GM19372 (cell line): ENCODE data around the gene NTSR1.

Experiments
- ATAC-seq: cut with Tn5 transposase; IDR thresholded peaks from one replicate; pipeline ENCODE4 v1.9.1; 2021; ENCODE audit warnings: mild to moderate bottlenecking, low read depth, moderate library complexity; ENCODE audit not compliant: unreplicated experiment

Gene NTSR1

DNA sequence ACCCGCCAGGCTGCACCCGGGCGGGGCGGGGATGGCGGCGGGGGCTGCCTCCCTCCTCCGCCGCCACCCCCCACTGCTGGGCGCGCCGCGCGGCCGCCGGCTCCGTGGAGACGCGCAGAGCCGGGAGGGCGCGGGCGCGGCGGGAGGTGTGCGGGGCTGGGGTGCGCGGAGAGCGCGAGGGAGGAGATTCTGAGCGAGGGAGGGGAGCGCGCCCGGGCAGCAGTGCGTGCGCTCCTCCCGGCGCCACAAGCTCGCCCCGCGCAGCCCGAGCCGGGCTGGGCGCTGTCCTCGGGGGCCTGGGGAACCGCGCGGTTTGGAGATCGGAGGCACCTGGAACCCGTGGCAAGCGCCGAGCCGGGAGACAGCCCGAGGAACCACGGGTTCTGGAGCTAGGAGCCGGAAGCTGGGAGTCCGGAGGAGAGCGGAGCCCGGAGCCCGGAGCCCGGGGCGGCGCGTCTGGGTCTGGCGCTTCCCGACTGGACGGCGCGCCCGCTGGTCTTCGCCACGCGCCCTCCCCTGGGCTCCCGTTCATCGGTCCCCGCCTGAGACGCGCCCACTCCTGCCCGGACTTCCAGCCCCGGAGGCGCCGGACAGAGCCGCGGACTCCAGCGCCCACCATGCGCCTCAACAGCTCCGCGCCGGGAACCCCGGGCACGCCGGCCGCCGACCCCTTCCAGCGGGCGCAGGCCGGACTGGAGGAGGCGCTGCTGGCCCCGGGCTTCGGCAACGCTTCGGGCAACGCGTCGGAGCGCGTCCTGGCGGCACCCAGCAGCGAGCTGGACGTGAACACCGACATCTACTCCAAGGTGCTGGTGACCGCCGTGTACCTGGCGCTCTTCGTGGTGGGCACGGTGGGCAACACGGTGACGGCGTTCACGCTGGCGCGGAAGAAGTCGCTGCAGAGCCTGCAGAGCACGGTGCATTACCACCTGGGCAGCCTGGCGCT, at the start of gene NTSR1:
Gene NTSR1 (plus strand): TSS at position 246 of the 946 bp plus-strand sequence. CDS start 372 bp downstream, at position 618.
- ATAC-seq, result no peak

DNA sequence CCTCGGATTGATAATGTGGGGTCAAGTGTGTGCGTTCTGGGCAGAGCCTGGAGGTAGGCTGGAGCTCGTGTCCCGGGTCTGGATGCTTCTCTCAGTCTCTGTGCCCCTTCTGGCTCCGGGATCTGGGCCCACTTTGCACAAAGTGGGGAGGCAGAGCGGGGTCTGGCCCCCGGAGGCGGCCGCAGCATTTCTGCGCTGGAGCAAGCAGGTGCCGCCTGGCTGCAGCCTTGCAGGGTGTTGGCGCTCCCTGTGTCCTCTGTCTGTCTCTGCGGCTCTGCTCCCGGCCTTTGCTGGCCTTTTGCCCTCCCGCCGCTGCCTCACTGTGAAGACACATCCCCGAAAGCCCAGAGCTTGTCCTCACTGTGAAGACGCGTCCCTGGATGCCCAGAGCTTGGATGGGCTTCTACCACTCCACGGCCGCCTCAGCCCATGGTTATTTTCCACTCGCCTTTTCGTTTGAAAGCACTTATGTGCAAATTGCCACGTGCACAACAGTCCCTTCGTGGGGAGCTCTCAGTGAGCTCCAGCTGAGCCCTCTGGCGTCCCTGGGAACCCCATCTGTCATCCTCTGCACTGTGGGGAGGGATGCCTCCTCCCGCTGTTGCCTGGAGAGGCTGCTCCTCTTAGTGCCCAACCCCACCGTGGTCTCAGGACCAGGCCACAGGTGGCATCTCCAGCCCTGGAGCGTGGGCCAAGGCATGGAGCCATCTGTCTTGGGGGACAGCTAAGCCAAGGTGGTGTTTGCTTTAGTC, 49.0 kb upstream of the NTSR1 start:
- ATAC-seq, result no peak

DNA sequence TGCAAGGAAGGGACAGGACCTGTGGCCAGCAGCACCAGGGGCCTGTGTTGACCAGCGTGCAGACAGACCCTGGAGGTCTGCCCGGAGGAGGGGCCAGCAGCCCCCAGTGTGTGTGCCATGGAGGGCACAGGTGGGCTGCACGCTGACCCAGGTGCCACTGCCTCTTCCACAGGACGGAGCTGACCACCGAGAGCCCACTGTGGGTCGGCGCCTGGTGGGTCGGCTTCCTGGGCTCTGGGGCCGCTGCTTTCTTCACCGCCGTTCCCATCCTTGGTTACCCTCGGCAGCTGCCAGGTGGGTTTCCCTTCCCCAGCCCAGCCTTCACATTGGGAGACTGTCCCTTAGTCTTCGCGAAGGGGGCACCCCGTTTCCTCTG, 48.4 kb upstream of the NTSR1 start:
- no peak for ATAC-seq

DNA sequence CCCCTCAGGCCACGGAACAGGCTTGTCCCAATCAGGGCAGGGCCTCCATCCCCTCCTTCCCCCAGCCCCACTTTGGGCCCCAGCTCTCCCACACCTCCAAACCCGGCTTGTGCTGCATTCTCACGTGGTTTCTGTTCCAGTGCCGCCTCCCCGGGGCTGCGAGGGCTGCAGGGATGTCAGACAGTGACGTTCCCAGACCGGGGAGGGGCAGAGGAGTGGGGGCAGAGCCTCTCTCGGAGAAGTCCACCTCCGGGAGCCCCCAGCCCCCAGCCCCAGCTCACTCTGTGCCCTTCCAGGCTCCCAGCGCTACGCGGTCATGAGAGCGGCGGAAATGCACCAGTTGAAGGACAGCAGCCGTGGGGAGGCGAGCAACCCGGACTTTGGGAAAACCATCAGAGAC, 47.9 kb upstream of the NTSR1 start:
- ATAC-seq, result no peak

DNA sequence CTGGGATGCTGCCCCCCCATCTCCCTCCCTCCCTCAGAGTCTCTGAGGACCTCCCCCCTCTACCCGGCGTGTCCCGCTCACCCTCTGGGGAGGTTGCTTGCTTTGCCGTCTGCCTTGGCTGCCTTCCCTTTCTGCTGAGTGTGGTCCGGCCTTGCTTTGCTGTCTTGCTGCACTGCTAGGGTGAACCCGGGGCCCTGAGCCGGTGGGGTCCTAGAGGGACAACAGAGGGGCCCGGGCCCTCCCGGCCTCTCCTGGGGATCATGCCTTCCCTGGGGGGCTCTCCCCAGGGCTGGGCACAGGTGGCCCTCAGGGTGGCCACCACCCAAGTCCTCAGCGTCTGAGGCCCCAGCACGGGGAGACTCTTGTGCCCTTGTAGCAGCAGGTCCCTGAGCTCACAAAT, 47.0 kb upstream of the NTSR1 start:
- ATAC-seq, result no peak

DNA sequence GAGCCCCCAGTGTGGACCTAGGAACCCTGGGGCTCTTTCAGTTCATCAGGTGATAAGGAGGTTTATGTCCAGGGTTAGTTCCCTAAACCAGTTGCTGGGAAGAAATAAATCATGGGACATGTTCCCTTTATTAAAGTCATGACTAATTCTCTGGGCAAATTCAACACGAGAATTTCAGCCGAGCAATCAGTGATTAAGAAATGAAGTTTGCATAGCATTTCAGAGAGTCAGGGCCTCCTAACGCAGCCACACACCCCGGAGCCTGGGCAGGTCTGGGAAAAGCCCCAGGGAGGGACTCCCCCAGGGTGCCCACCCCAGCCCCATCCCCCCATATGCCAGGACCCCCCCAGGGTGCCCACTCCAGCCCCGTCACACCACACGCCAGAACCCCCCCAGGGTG, 46.2 kb upstream of the NTSR1 start:
- ATAC-seq, result no peak

DNA sequence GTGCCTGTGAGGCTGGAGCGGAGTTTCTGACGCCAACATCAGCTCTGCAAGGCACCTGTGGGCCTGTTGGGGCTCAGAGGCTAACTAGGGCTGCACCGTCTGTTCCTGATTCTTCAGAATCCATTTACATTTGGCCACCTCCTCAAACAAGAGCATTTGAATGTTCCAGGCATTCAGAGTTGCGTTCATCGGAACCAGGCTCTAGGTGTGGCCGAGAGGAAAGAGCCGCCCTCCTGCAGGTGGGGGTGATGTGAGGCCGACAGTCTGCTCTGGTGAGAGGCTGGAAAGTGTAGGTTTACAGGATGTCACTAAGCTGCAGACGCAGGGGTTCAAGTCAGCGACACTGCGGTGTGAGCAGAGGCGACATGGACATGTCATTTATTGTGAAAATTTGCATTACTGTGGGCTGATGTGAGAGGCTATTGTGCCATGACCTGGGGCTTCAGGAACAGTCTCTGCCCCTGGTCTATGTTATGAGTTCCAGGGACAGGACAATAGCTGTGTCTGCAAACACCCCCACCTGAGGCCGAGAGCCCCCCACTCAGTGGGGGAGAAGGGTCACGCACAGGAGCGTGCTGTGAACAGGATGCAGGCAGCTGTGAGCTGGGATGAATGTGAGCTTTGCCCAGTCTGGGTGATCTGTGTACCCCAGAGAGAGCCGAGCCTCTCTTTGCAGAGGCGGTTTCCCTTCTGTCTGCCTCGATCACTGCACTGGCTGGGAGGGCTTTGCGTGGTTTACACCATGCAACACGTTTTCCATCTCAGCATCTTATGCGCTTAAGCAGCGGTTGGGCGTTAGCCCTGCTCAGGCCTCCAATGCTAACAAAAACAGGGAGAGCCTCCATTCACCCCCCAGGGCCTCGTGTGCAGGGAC, 45.3 kb upstream of the NTSR1 start:
- ATAC-seq, result no peak

DNA sequence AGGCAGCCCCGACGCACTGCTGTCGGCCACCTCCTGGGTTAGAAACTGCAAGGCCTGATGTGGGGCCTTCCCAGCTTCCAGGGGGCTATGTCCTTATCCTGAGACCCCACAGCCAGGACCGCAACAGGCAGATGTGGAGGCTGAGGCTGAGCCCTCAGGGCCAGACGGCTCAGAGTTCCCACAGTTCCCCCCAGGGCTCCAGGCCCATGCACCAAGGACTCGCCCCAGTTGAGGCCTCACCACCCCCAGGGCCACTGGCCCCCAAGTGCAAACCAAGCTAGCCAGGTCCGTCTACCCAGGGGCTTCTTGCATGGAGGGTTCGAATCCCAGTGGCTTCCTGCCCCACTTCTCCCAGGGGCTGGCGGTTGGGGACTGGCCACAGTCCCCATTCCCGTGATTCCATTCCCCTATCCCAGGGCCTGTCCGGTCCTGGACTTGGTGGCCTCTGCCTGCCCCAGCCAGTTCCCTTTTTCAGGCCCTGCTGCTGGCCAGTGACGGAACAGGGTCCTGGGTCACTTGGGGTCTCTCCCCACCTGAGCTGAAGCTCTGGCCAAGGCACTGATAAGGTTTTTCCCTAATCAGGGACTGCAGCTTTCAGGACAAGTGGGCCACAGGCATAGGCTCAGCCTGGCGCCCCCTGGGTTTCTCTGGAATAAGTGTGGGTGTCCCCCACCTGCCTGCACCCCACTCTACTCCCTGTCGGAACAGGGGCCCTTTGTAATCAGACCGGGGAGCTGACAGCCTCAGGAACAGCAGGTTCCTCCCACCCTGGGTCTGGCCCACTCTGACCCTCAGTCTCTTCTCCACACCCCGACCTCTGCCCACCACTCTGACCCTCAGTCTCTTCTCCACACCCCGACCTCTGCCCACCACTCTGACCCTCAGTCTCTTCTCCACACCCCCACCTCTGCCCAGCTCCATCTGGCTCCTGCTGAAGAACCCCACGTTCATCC, 44.3 kb upstream of the NTSR1 start:
- no peak for ATAC-seq

DNA sequence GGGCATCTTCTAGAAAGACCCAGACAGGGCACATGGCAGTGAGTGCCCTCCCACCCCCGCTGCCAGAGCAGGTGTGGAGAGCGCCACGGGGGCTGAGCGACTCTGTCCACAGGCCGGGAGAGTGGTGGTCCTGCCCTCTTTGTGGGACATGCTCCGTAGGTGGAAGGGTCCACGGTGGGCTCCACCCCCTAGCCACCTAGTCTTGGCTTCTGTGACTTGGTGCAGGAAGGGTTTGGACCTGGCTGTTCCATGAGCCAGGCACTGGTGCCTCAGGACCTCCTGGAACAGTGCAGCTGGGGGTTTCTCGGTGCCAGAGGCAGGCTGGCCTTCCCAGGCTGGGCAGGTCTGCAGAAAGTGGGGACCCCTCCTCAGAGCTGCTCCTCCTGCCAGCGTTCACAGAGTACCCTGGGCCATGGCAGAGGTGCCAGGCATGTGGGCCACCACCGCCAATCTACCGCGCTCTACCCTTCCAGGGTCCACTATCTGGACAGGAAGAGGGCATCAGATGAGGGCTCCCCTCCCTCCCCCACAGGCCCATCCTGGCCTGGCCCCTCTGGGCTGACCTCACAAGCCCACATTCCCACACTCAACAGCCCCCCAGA, 43.4 kb upstream of the NTSR1 start:
- no peak for ATAC-seq

DNA sequence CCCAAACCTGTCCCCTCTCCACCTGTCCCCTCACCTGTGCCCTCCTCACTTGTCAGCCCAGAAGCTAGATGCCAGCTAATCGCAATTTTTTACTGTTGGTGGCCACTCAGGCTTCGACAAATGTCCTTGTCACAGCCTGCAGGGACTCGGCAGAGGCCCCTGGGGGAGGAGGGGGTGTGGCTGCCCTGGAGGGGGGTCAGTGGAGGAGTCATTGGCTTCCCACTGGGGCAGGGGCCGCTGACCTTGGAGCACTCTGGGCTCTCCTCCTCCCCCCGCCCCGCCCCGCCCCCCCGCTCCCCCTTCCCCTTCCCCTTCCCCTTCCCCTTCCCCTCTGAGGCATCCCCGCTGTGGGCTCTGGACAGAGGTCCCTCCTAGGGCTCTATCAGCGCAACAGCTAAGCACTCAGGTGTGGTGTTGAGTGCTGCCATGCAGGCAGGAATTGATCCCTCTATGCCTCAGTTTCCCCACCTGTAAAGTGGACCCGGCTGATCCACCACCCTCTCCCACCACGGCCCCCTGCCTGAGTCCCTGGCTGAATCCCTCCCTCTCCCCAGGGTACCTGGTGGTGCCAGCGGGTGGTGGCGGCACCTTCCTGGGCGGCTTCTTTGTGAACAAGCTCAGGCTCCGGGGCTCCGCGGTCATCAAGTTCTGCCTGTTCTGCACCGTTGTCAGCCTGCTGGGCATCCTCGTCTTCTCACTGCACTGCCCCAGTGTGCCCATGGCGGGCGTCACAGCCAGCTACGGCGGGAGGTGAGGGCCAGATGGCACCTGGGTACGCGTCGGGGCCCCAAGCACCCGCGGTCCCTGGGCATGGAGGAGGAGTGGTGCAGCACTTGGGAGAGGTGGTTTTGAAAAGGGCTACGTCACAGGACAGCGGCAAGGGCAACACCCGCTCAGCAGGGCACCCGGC, 42.6 kb upstream of the NTSR1 start:
- no peak for ATAC-seq

DNA sequence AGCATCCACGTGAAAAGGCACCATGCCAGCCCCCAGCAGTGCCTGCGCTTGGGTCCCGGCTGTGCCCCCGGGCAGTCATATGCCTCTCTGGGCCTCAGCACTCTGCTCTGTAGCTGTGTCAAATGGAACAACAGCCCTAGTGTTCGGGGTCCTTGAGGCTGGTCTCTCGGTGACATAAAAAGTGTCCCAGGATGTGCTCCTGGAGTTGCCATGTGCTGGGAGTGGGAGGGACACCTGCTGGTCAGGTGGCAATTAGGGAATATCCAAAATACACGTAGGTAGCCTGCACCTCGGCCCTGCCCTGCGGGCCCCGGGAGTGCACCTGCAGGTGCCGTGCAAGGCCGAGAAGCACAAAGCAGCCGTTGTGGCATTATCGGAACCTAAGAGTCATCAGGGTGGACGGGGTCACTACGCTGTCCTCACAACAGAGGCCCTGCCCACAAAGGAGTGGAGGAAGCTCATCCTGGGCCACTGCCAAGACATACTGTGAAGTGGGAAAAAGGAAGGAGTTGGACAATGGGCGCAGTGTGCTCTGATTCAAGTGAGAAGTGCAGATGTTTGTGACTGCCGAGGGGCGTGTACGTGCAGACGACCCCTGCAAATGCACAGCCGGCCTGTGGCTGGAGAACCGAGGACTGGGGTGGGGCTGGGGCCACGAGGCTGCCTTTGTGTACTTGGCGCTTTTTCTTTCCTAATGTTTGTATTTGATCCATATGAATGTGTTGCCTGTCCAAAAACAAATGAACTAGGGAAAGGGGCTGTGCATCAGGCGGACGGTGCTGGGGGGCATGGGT, 41.7 kb upstream of the NTSR1 start:
- no peak for ATAC-seq

DNA sequence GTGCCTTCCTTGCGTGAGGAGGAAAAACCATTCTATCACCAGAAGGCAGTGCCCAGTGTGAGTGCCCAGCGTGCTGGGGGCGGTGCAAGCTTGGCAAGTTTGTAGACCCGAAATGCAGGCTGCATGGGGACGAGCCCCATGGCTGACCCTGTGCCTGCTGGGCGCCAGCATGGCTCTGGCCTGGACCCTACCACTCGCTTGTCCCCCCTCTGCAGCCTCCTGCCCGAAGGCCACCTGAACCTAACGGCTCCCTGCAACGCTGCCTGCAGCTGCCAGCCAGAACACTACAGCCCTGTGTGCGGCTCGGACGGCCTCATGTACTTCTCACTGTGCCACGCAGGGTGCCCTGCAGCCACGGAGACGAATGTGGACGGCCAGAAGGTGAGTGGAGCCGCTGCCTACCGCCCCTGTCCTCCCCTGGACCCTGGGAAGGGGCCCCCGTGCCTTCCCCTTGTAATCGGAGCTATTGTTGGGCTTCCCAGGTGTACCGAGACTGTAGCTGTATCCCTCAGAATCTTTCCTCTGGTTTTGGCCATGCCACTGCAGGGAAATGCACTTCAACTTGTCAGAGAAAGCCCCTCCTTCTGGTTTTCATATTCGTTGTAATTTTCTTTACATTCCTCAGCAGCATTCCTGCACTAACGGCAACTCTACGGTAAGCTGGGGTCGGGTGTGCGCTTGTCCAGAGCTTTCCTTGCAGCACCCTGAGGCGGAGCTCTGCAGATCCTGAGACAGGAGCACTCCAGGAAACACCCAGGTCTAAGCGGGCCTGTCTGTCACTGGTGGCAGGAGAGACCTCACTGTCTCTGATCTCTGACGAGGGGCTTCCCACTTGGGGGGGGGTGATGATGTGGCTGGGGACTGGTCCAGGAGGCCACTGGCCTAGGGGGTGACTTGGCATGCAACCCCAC, 40.9 kb upstream of the NTSR1 start:
- ATAC-seq, result no peak

DNA sequence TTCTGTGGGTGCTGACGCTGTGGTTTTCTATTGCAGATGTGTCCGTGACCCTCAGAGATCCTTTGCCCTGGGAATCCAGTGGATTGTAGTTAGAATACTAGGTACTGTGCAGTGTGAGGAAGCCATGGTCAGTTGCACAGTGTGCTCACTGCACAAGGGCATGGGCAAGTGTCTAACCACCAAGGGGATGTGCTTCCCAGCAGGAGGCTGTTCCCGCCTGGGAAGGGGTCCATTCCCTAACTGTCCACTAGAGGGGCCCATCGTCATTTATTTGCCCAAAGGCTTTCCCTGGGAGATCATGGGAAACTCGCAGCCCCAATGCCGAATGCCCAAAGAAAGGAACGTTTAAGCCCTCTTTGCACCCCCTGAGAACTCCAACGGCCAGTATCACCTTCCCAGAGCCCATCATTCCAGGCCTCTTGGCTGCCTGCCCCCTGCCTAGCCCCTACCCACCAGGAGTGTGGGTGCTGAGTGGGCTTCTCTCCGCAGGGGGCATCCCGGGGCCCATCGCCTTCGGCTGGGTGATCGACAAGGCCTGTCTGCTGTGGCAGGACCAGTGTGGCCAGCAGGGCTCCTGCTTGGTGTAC, 40.1 kb upstream of the NTSR1 start:
- no peak for ATAC-seq

DNA sequence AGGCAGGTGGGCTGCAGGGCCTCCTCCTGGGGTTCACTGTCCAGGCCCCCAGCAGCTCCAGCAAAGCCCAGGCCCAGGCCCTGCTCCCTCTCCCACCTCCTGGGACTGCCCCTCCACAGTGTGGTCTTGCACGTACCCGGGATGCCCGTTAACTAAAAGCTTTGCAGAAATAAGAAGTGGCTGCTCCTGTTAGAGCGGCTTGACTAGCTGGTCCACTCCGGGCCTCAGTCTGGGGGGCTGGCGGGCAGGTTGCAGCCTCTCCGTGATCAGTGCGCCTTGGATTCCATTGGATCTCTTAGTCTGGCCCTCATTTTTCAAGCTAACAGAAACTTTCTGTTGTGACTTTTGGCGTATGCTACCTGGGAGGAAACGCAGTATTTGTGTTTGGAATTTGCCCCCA, 39.4 kb upstream of the NTSR1 start:
- no peak for ATAC-seq

DNA sequence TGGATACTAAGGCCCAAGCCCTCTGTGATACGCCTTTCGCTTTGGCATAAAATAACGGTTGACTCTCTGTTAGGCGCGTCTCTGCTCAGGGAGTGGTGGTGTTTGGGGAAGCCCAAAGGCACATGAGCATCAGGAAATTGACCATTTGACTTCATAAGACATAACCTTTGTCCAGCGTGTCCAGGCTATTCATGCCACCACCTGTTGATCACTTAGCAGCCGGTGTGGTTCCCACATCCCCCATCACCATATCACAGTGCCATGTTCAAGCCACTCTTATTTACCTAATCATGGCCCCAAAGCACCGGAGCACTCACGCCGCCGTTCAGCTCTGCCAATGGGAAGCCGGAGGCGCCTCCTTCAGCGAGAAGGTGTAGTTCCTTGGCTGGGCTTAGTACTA, 38.5 kb upstream of the NTSR1 start:
- ATAC-seq, result no peak

DNA sequence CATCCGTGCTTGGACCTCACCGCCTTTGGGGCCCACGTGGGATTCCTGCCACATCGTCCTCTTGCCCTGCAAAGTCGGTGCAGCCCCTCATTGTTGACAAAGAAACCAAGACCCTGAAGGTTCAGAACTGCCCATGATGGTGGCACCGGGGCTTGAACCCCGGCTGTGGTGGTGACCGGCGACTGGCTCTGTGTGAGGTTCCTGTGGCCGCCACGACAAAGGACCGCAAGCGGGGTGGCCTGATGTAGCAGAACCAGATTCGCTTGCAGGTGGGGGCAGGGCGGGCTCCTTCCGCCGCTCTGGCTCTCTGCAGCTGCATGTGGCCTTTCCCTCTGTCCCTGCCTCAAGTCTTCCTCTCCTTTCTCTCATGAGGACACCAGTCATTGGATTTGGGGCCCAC, 37.6 kb upstream of the NTSR1 start:
- ATAC-seq, result no peak
